Astrocyte (in vitro differentiated cells and primary cell): ENCODE data around the gene BRD4.

Experiments used
- CTCF ChIP-seq: IDR thresholded peaks from 2 replicates; pipeline ENCODE4 v1.5.1; 2011; ENCODE audit warnings: low read depth, mild to moderate bottlenecking, inconsistent platforms, low read length, moderate library complexity; ENCODE audit not compliant: insufficient read depth
- EZH2 ChIP-seq: IDR thresholded peaks from 2 replicates; pipeline ENCODE4 v1.6.1; 2012; ENCODE audit warnings: mild to moderate bottlenecking, low read length, inconsistent platforms; ENCODE audit not compliant: insufficient read depth

GRCh38 chr19:15282311-15282705 lies 50.0 kb downstream of the BRD4 start:
- TF ChIP-seq CTCF (no peak), EZH2 (no peak)
